ENCODE results near the gene ADNP. TPM values are rescaled to one million over a fixed set of nuclear protein-coding genes. Genes with fewer than 3 reads are reported as not detected.

ADNP gene
- total RNA-seq, 4 donors from 2014 or later, result 58.9 to 77.1 (median 72.6) TPM

DNA sequence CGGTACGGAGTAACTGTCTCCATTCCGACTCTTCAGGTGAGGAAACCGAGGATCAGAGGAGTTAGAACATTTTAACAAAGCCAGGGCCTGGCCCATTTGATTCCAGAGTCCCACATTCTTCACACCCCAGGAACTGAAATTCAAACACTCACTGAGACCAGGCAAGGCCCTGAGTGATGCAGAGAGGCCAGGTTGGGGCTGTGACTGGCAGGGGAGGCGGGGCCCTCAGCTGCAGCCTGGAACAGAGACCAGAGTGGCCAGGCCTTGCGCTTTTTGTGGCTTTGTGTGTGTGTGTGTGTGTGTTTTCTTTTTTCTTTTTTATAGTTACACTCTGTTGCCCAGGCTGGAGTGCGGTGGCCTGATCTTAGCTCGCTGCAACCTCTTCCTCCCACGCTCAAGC lies 79.2 kb downstream of the ADNP start:
- TF ChIP-seq EP300 (IDR thresholded peaks at IDR 0.05), result no peak
- no peak for TF ChIP-seq POLR2A (IDR thresholded peaks at IDR 0.05)
- TF ChIP-seq POLR2AphosphoS5 (IDR thresholded peaks at IDR 0.05), result no peak
- TF ChIP-seq, protein P1, sequence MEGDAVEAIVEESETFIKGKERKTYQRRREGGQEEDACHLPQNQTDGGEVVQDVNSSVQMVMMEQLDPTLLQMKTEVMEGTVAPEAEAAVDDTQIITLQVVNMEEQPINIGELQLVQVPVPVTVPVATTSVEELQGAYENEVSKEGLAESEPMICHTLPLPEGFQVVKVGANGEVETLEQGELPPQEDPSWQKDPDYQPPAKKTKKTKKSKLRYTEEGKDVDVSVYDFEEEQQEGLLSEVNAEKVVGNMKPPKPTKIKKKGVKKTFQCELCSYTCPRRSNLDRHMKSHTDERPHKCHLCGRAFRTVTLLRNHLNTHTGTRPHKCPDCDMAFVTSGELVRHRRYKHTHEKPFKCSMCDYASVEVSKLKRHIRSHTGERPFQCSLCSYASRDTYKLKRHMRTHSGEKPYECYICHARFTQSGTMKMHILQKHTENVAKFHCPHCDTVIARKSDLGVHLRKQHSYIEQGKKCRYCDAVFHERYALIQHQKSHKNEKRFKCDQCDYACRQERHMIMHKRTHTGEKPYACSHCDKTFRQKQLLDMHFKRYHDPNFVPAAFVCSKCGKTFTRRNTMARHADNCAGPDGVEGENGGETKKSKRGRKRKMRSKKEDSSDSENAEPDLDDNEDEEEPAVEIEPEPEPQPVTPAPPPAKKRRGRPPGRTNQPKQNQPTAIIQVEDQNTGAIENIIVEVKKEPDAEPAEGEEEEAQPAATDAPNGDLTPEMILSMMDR (IDR thresholded peaks at IDR 0.05), result no peak
- H3K4me1 ChIP-seq, result peaks cover 43% of the 10 kb centered on the region
- H3K27me3 ChIP-seq, result peaks cover 6% of the 10 kb centered on the region
- no peaks in the 10 kb centered on the region for H3K36me3 ChIP-seq
- WGBS, result 97% methylated on average over 9 of the region's 9 CpGs
- H3K27ac ChIP-seq, result no peak overlapping the region
- no peak for DNase-seq (ENCODE audit: low spot score in 2 of 2)
- H3K9me3 ChIP-seq, result no peaks in the 10 kb centered on the region
- no peak overlapping the region for H3K4me3 ChIP-seq

DNA sequence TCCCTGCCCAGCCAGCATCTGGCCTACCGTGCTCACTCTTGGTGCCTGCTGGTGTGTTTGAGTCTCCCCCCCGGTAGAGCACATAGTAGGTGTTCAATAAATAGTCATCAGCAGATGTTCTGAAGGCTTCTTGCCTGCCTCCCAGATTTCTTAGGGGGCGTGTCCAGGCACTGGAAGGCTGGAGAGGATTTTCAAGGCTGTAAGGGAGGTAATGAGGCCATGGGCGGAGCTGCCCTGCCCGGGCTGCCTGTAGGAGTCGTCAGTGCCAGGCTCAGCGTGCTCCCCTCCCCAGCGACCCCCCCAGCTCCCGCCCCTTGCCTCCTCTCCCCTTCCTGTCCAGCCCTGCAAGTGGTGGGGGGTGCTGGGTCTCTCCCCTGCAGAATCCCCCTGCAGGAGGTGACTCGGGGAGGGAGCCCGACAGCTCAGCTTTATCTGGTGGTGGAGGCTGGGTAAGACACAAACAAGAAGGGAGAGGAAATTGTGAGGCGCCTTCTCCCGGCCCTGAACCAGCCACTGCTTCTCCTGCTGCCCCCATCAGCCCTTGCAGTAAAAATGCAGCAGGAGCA lies 80.4 kb downstream of the ADNP start:
- DNase-seq (ENCODE audit: low spot score in 2 of 2), result no peak
- H3K4me3 ChIP-seq, result no peak overlapping the region

DNA sequence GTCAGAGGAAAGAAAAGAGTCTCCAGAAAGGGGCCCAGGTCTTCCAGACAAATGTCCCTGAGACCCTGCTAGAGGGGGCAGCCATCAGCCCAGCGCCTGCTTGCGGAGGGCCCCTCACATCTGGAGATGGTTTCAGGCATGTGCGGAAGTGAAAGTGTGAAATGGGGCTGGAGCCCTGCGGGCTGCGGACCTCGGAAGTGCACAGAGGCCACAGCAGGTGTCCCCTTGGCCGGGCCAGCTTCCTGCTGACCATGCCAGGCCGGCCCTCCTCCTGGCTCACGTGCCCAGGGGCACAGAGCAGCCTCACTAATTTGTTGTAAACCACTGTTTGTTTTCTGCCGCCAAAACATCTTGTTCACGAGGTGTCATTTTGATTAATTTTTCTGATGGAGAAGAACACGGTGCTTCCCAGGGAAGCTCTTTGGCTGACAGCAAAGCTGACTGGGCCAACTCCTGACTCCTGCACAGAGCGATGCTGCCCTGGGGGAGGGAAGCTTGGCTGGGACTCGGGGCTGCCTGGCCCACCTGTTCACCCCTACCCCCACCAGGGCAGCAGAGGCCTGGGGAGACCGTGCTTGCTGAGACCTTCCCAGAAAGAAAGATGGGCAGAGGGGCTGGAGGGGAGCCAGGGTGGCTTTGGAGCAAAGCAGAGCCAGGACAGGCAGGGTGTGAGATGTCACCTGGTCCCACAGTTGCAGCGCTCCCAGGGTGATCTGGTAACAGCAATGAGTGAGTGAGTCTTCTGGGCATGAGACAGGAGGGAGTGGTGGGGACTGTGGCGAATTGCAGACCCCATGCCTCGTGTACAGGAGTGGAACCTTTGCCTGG lies 82.2 kb downstream of the ADNP start:
- Histone ChIP-seq H3K4me1 (peaks cover 41% of the 10 kb centered on the region), H3K27me3 (no peaks in the 10 kb centered on the region), H3K9me3 (no peaks in the 10 kb centered on the region), H3K4me3 (peak overlapping the region; percentile 30), H3K27ac (peak overlapping the region; percentile 75), H3K36me3 (no peaks in the 10 kb centered on the region)
- TF ChIP-seq, protein P1 (IDR thresholded peaks at IDR 0.05), result no peak
- TF ChIP-seq EP300 (IDR thresholded peaks at IDR 0.05), result no peak
- no peak for TF ChIP-seq POLR2AphosphoS5 (IDR thresholded peaks at IDR 0.05)
- no peak for TF ChIP-seq POLR2A (IDR thresholded peaks at IDR 0.05)
- DNase-seq (ENCODE audit: low spot score in 2 of 2), result no peak
- 32% methylated on average over 12 of the region's 18 CpGs for WGBS

More for the DNA sequence above, 80.4 kb downstream of the ADNP start:
- H3K27me3 ChIP-seq, result peaks cover 6% of the 10 kb centered on the region
- no peak overlapping the region for H3K27ac ChIP-seq
- H3K9me3 ChIP-seq, result no peaks in the 10 kb centered on the region
- no peak for TF ChIP-seq POLR2AphosphoS5 (IDR thresholded peaks at IDR 0.05)
- no peak for TF ChIP-seq EP300 (IDR thresholded peaks at IDR 0.05)
- no peak for TF ChIP-seq POLR2A (IDR thresholded peaks at IDR 0.05)
- TF ChIP-seq, protein P1 (IDR thresholded peaks at IDR 0.05), result no peak
- no peaks in the 10 kb centered on the region for H3K36me3 ChIP-seq
- H3K4me1 ChIP-seq, result peaks cover 36% of the 10 kb centered on the region
- 76% methylated on average over 6 of the region's 13 CpGs for WGBS

DNA sequence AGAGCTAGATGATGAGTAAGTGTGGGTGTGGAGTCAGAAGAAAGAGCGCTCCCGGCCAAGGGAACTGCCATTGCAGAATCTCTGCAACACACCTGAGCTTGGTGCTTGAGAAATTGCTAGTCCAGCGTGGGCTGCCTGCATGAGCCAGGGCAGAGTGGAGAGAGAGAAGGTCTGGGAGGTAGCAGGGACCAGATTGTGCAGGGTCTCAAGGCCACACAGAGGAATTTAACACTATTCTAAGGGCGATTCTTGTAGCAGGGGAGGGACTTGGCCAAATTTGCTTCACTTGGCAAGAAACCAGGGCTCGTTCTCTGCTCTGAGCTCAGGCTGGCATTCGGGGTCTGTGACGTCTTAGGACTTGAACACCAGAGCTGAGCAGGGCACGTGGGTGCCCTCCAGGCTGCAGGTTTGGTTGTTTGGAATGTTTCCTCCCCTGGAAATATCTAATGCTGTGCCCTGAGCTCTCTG lies 82.9 kb downstream of the ADNP start:
- Histone ChIP-seq H3K4me1 (peaks cover 46% of the 10 kb centered on the region), H3K9me3 (no peaks in the 10 kb centered on the region), H3K36me3 (no peaks in the 10 kb centered on the region), H3K27ac (peak overlapping the region; percentile 75), H3K4me3 (peak overlapping the region; percentile 30), H3K27me3 (no peaks in the 10 kb centered on the region)
- no peak for TF ChIP-seq POLR2AphosphoS5 (IDR thresholded peaks at IDR 0.05)
- no peak for TF ChIP-seq EP300 (IDR thresholded peaks at IDR 0.05)
- TF ChIP-seq POLR2A (IDR thresholded peaks at IDR 0.05), result no peak
- TF ChIP-seq, protein P1 (IDR thresholded peaks at IDR 0.05), result no peak
- WGBS, result 32% methylated on average over 5 of the region's 8 CpGs
- no peak for DNase-seq (ENCODE audit: low spot score in 2 of 2)

DNA sequence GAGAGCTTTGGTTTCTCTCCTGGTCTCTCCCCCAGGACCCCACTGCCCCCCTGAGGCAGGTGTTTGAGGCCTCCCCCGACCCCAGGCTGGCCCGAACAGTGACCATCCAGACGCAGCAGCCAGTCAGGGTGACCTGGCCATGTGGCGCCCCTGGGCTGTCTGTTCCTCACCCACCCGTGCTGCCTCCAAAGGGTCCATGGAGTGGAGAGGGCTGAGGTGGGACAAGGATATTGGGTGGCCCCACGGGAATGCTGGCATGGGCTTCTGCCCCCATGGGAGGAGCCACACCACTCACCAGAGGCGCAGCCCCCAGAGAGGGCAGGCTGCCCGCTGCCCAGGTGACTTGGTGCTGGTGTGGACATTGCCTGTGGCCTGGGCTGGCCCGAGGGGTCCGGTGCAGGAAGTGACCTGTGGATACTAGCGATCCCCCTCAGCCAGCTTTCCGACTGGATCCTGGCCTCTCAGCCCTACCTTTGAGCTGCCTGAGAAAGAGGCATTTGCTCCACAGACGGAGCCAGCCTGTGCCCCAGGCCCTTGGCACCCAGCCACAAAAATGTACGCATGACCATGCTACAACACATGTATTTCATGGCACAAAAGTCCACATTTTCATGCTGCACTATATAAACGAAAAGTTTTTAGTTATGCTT lies 85.5 kb downstream of the ADNP start:
- no peak overlapping the region for H3K4me3 ChIP-seq
- TF ChIP-seq, protein P1 (IDR thresholded peaks at IDR 0.05), result no peak
- no peak for TF ChIP-seq POLR2AphosphoS5 (IDR thresholded peaks at IDR 0.05)
- TF ChIP-seq EP300 (IDR thresholded peaks at IDR 0.05), result no peak
- no peak for TF ChIP-seq POLR2A (IDR thresholded peaks at IDR 0.05)
- no peaks in the 10 kb centered on the region for H3K9me3 ChIP-seq
- H3K27ac ChIP-seq, result no peak overlapping the region
- H3K4me1 ChIP-seq, result peaks cover 52% of the 10 kb centered on the region
- H3K27me3 ChIP-seq, result no peaks in the 10 kb centered on the region
- no peaks in the 10 kb centered on the region for H3K36me3 ChIP-seq
- no peak for DNase-seq (ENCODE audit: low spot score in 2 of 2)
- WGBS, result 73% methylated on average over 8 of the region's 15 CpGs
